HUES48 (cell line): ENCODE measurements around the gene ZBTB20.

Experiments used
- H3K27ac ChIP-seq: one replicate; pipeline ENCODE4 v1.7.0; 2013; ENCODE audit warnings: low read depth, low read length, inconsistent platforms
- H3K27me3 ChIP-seq: 2 replicates; pipeline ENCODE4 v1.6.1; 2013; ENCODE audit warnings: mild to moderate bottlenecking, low read length; ENCODE audit not compliant: control insufficient read depth, insufficient read depth
- H3K36me3 ChIP-seq: 2 replicates; pipeline ENCODE4 v1.6.1; 2013; ENCODE audit warnings: low read length; ENCODE audit not compliant: control insufficient read depth, insufficient read depth
- H3K4me1 ChIP-seq: 2 replicates; pipeline ENCODE4 v1.6.1; 2013; ENCODE audit warnings: mild to moderate bottlenecking, low read length; ENCODE audit not compliant: control insufficient read depth, insufficient read depth
- H3K4me3 ChIP-seq: 2 replicates; pipeline ENCODE4 v1.5.1; 2013; ENCODE audit warnings: mild to moderate bottlenecking, low read depth, low read length
- H3K9ac ChIP-seq: 2 replicates; pipeline ENCODE4 v1.6.1; 2013; ENCODE audit warnings: mild to moderate bottlenecking, low read depth, low read length, moderate library complexity
- H3K9me3 ChIP-seq: 2 replicates; pipeline ENCODE4 v1.6.1; 2013; ENCODE audit warnings: low read length; ENCODE audit not compliant: control insufficient read depth, insufficient read depth

The ZBTB20 gene

GRCh38 chr3:115102046-115102445 is 45.0 kb downstream of the ZBTB20 start:
- no peak overlapping the region for H3K4me3 ChIP-seq
- no peaks in the 10 kb centered on the region for H3K27me3 ChIP-seq
- H3K27ac ChIP-seq: no peak overlapping the region
- no peaks in the 10 kb centered on the region; the same call in 1 of the 2 replicates for H3K9me3 ChIP-seq
- H3K9ac ChIP-seq: no peak overlapping the region
- H3K4me1 ChIP-seq: peaks cover 8% of the 10 kb centered on the region
- no peaks in the 10 kb centered on the region for H3K36me3 ChIP-seq

GRCh38 chr3:115100806-115101205 is 46.3 kb downstream of the ZBTB20 start:
- no peak overlapping the region for H3K27ac ChIP-seq

GRCh38 chr3:115099986-115100571 is 47.0 kb downstream of the ZBTB20 start:
- Histone ChIP-seq H3K27ac (no peak overlapping the region), H3K4me3 (peak overlapping the region; percentile 0; the same call in 1 of the 2 replicates), H3K36me3 (no peaks in the 10 kb centered on the region), H3K4me1 (peaks cover 8% of the 10 kb centered on the region), H3K9ac (no peak overlapping the region; the same call in 1 of the 2 replicates), H3K27me3 (no peaks in the 10 kb centered on the region), H3K9me3 (no peaks in the 10 kb centered on the region; the same call in 1 of the 2 replicates)

More at GRCh38 chr3:115100806-115101205, 46.3 kb downstream of the ZBTB20 start:
- no peak overlapping the region for H3K4me3 ChIP-seq
- peaks cover 8% of the 10 kb centered on the region for H3K4me1 ChIP-seq
- H3K27me3 ChIP-seq: no peaks in the 10 kb centered on the region
- no peaks in the 10 kb centered on the region for H3K36me3 ChIP-seq
- no peaks in the 10 kb centered on the region; the same call in 1 of the 2 replicates for H3K9me3 ChIP-seq
- H3K9ac ChIP-seq: no peak overlapping the region

- Histone ChIP-seq H3K4me3 (no peak overlapping the region), H3K9ac (no peak overlapping the region), H3K9me3 (no peaks in the 10 kb centered on the region; the same call in 1 of the 2 replicates), H3K36me3 (no peaks in the 10 kb centered on the region), H3K27ac (no peak overlapping the region), H3K4me1 (peaks cover 8% of the 10 kb centered on the region), H3K27me3 (no peaks in the 10 kb centered on the region)
These were observed 47.7 kb downstream of the ZBTB20 start for GRCh38 chr3:115099134-115099985.

GRCh38 chr3:115098354-115099073 is 48.6 kb downstream of the ZBTB20 start:
- Histone ChIP-seq H3K4me1 (peaks cover 8% of the 10 kb centered on the region), H3K36me3 (no peaks in the 10 kb centered on the region), H3K27ac (no peak overlapping the region), H3K9ac (no peak overlapping the region), H3K27me3 (no peaks in the 10 kb centered on the region), H3K4me3 (no peak overlapping the region), H3K9me3 (no peaks in the 10 kb centered on the region)

- Histone ChIP-seq H3K27me3 (no peaks in the 10 kb centered on the region), H3K9me3 (no peaks in the 10 kb centered on the region), H3K36me3 (no peaks in the 10 kb centered on the region), H3K27ac (no peak overlapping the region), H3K4me3 (no peak overlapping the region), H3K4me1 (peaks cover 5% of the 10 kb centered on the region), H3K9ac (no peak overlapping the region)
These were observed 51.9 kb downstream of the ZBTB20 start for GRCh38 chr3:115095236-115095635.

GRCh38 chr3:115092220-115092791 is 54.8 kb downstream of the ZBTB20 start:
- no peaks in the 10 kb centered on the region for H3K36me3 ChIP-seq
- no peak overlapping the region for H3K4me3 ChIP-seq
- no peak overlapping the region for H3K9ac ChIP-seq
- no peak overlapping the region for H3K27ac ChIP-seq
- H3K27me3 ChIP-seq: no peaks in the 10 kb centered on the region
- no peaks in the 10 kb centered on the region for H3K9me3 ChIP-seq
- H3K4me1 ChIP-seq: peaks cover 17% of the 10 kb centered on the region

- Histone ChIP-seq H3K9ac (no peak overlapping the region), H3K27me3 (no peaks in the 10 kb centered on the region), H3K36me3 (no peaks in the 10 kb centered on the region), H3K4me1 (peaks cover 17% of the 10 kb centered on the region), H3K27ac (no peak overlapping the region), H3K4me3 (no peak overlapping the region), H3K9me3 (no peaks in the 10 kb centered on the region)
These were observed 56.4 kb downstream of the ZBTB20 start for GRCh38 chr3:115090712-115091111.

- Histone ChIP-seq H3K27me3 (no peaks in the 10 kb centered on the region), H3K36me3 (no peaks in the 10 kb centered on the region), H3K4me3 (no peak overlapping the region), H3K9me3 (no peaks in the 10 kb centered on the region), H3K4me1 (peaks cover 20% of the 10 kb centered on the region), H3K27ac (no peak overlapping the region), H3K9ac (no peak overlapping the region)
These were observed 57.6 kb downstream of the ZBTB20 start for GRCh38 chr3:115089481-115089880.

- Histone ChIP-seq H3K4me3 (no peak overlapping the region), H3K9ac (no peak overlapping the region), H3K9me3 (no peaks in the 10 kb centered on the region), H3K27ac (no peak overlapping the region), H3K36me3 (no peaks in the 10 kb centered on the region), H3K27me3 (no peaks in the 10 kb centered on the region), H3K4me1 (peaks cover 20% of the 10 kb centered on the region)
These were observed 59.6 kb downstream of the ZBTB20 start for GRCh38 chr3:115087512-115087911.
